GM12873 (cell line): ENCODE results near the gene BTBD1.

ENCODE experiments used
- CTCF ChIP-seq: IDR thresholded peaks from 2 replicates; pipeline ENCODE4 v1.5.1; 2012; ENCODE audit warnings: low read depth, mild to moderate bottlenecking, moderate library complexity, low read length, control low read depth; ENCODE audit not compliant: insufficient read depth; ENCODE audit errors: missing control alignments

BTBD1 gene

DNA sequence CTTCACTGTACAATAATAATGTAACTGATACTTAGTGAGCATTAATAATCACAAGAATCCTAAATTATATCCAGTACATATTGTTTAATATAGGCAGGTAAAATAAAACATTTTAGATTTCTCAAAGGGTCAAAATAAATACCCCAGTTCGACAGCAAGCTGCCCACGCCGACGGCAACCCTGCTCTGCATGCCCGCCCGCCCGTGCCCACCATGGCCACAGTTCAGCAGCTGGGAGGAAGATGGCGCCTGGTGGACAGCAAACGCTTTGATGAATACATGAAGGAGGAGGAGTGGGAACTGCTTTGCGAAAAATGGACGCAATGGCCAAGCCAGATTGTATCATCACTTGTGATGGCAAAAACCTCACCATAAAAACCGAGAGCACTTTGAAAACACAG lies 22.9 kb downstream of the BTBD1 start:
- TF ChIP-seq CTCF, result no peak

DNA sequence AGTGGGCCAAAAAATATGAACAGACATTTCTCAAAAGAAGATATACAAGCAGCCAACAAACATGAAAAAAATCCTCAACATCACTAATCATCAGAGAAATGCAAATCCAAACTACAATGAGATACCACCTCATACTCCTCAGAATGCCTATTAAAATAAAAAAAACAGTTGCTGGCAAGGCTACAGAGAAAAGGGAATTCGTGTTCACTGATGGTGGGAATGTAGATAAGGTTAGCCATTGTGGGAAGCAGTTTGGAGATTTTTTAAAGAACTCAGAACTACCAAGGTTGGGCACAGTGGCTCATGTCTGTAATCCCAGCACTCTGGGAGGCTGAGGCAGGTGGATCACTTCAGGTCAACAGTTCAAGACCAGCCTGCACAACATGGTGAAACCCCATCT lies 27.8 kb downstream of the BTBD1 start:
- TF ChIP-seq CTCF, result no peak

DNA sequence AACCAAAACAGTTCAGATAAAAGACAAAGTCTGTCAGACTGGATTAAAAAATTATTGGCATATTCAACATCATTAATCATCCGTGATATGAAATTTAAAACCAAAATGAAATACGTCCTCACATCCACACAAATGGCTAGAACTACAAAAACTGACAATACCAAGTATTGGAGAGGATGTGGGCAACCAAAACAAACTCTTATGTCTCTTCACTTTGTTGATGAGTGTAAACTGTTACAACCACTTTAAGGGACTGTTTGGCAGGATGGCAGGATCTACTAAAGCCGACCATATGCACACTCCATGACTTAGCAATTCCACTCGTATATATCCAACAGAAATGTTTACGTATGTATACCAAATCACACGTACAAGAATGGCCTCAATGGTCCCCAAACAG lies 30.8 kb downstream of the BTBD1 start:
- TF ChIP-seq CTCF, result no peak

DNA sequence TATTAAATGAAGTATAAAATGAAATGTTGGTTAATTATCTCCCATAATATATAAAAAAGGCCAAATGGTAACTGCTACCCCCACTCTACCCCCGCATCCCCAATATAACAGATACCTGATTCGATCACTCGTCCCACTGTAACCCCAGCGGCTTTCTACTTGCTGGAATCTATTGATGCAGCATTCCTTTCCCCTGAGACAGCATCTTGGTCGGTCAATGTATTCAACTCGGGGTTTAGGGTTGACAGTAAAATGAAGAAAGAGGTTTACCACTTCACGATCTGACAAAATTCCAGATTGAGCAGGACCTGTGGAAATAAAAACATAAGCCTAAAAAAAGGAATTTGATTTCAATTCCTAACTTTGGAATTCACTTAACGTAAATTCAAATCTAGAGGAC lies 37.0 kb downstream of the BTBD1 start:
- TF ChIP-seq CTCF, result no peak

DNA sequence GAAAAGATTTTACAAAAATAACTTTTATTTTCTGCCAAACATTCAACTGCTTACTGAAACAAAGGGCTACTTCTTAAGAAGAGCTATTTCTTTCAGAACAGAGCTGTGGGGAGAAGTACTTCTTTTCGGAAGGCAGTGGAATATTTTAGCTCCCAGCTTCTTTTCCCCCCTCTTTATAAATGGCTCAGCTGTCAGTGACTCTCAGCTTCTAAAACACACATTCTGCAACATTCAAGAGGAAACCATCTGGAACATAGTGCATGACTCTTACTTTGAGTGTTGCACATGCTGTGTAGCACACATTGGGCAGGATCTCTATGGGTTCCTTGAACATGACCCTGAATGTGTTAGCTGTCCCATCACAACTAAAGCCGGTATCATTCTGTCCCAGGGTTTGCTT lies 48.6 kb downstream of the BTBD1 start:
- TF ChIP-seq CTCF, result no peak

- no peak for TF ChIP-seq CTCF
Observed at GRCh38 chr15:83016906-83017305, 50.1 kb downstream of the BTBD1 start.

DNA sequence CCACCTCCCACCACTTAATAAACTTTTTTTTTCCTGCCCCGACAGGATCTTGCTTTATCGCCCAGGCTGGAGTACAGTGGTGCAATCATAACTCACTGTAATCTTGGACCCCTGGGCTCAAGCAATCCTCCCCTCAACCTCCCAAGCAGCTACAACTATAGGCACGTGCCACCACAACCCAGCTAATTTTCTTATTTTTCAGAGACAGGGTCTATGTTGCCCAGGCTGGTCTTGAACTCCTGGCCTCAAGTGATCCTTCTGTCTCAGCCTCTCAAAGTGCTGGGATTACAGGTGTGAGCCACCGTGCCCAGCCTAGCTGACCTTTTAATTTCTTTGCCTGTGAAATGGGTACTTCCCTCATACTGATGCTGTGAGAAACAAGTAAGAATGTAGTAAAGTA lies 51.7 kb downstream of the BTBD1 start:
- no peak for TF ChIP-seq CTCF

GRCh38 chr15:83014205-83014653 lies 52.8 kb downstream of the BTBD1 start:
- no peak for TF ChIP-seq CTCF
